Measurements from ENCODE around the gene ALDH1L1. TPM values are rescaled to one million over a fixed set of nuclear protein-coding genes. Genes with fewer than 3 reads are reported as not detected.

ALDH1L1 gene
- total RNA-seq, 4 donors from 2014 or later, result 19.2 to 39.9 (median 25.9) TPM

DNA sequence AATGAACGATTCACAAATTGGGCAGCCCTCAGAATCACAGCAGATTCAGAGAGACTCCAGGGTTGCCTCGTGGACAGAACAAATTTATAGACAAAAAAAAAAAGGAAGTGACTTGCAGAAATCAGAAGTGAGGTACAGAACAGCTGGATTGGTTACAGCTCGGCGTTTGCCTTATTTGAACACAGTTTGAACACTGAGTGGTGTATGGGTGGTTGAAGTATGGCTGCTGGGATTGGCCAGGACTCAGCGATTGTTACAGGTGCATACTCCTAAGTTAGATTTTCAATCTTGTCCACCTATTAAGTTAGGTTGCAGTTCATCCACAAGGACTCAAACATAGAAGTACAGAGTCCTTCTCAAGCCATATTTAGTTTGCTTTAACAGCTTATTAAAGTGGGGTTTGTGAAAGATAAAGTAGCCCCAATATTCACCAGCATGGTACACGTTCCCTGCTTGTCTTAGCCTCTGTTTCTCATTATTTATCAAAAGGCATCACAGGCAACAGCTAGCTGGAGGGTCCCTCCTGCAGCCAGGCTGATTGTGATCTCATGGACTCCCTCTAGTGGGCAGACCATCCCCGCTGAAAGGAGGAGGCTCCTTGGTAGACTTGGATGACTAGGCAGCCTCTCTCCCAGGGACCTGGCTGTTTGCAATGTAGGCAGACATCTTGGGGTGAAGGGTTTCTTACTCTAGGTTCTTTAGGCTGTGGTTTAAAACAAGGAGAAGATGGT lies 17.6 kb upstream of the ALDH1L1 start:
- Histone ChIP-seq H3K4me3 (no peak overlapping the region), H3K36me3 (no peaks in the 10 kb centered on the region), H3K27me3 (no peaks in the 10 kb centered on the region), H3K9me3 (no peaks in the 10 kb centered on the region), H3K4me1 (peaks cover 0 to 11% (median 3%) of the 10 kb centered on the region in 4 donors), H3K27ac (replicated peaks in 1 of 4) (no peak overlapping the region)
- intact Hi-C loops (cut with DNase I), result loop anchor here (2.0 kb wide), 1 partner anchor 65 kb away; no protein-coding TSS in a partner anchor
- 50% methylated on average over 7 of the region's 7 CpGs for WGBS
- no peak for TF ChIP-seq EP300 (IDR thresholded peaks at IDR 0.05)
- TF ChIP-seq POLR2AphosphoS5 (IDR thresholded peaks at IDR 0.05), result peak; percentile 33 to 55
- TF ChIP-seq, protein P1, sequence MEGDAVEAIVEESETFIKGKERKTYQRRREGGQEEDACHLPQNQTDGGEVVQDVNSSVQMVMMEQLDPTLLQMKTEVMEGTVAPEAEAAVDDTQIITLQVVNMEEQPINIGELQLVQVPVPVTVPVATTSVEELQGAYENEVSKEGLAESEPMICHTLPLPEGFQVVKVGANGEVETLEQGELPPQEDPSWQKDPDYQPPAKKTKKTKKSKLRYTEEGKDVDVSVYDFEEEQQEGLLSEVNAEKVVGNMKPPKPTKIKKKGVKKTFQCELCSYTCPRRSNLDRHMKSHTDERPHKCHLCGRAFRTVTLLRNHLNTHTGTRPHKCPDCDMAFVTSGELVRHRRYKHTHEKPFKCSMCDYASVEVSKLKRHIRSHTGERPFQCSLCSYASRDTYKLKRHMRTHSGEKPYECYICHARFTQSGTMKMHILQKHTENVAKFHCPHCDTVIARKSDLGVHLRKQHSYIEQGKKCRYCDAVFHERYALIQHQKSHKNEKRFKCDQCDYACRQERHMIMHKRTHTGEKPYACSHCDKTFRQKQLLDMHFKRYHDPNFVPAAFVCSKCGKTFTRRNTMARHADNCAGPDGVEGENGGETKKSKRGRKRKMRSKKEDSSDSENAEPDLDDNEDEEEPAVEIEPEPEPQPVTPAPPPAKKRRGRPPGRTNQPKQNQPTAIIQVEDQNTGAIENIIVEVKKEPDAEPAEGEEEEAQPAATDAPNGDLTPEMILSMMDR (IDR thresholded peaks at IDR 0.05), result peak; percentile 78 to 84 (median 81)
- no peak for TF ChIP-seq POLR2A (IDR thresholded peaks at IDR 0.05; ENCODE audit: low read depth)
- peak; percentile 95 for DNase-seq (ENCODE audit: extremely low spot score)

DNA sequence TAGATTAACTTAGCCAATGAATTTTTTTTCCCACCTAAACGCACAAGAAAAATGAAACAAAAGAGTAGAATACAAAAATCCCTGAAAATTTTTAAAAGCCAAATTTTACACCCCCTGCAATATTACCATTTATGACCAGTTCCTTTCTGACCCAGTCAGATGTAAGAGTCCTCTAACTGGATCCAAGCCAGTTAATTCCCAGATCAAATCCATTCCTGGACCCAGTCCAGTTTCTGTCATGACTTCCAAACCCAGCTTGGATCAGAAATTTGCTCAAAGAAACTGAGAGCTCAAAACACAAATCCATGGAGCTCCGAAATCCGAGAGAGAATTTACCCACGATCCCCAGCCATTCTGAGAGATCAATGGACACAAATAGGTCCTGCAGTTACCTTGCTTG lies 17.0 kb upstream of the ALDH1L1 start:
- H3K27ac ChIP-seq (replicated peaks in 1 of 4), result no peak overlapping the region
- no peaks in the 10 kb centered on the region for H3K36me3 ChIP-seq
- no peaks in the 10 kb centered on the region for H3K9me3 ChIP-seq
- intact Hi-C loops (cut with DNase I), result no loop called here
- no peaks in the 10 kb centered on the region for H3K27me3 ChIP-seq
- TF ChIP-seq POLR2AphosphoS5 (IDR thresholded peaks at IDR 0.05) (no peak), EP300 (IDR thresholded peaks at IDR 0.05) (no peak), POLR2A (IDR thresholded peaks at IDR 0.05; ENCODE audit: low read depth) (no peak)
- TF ChIP-seq, protein P1 (IDR thresholded peaks at IDR 0.05), result no peak
- peaks cover 0 to 11% (median 3%) of the 10 kb centered on the region in 4 donors for H3K4me1 ChIP-seq
- H3K4me3 ChIP-seq, result no peak overlapping the region
- 84% methylated on average over 4 of the region's 4 CpGs for WGBS
- peak; percentile 31 for DNase-seq (ENCODE audit: extremely low spot score)

DNA sequence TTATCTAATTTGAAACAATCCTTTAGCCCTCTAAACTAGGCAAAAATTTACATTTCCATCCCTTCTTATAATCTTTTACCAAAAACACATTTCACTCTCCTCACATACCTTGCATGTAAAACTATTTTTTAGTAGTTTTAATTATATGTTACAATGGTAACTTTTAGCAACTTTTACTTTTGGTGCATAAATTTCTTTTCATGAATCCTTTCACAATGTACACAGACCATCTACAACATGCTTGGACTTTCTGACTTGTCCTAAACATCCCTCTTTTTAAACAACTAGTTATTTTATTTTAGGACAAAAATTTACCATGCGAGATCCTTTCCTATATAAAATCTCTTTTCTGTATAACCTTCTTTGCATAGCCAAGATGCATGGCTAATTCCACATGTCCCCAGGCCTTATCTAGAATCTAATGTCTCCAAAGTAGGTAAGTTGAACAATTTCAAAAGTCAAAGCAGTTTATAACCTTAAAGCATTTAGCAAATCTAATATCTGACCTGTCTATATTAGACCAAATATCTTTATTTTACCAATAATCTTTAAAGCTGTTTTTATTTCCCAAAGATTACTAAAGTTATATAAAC lies 14.4 kb upstream of the ALDH1L1 start:
- H3K9me3 ChIP-seq, result no peaks in the 10 kb centered on the region
- H3K27me3 ChIP-seq, result no peaks in the 10 kb centered on the region
- no peaks in the 10 kb centered on the region for H3K36me3 ChIP-seq
- H3K4me3 ChIP-seq, result no peak overlapping the region
- 86% methylated on average over 1 of the region's 1 CpG for WGBS
- no peak for DNase-seq (ENCODE audit: extremely low spot score)
- TF ChIP-seq EP300 (IDR thresholded peaks at IDR 0.05) (no peak), POLR2A (IDR thresholded peaks at IDR 0.05; ENCODE audit: low read depth) (no peak), POLR2AphosphoS5 (IDR thresholded peaks at IDR 0.05) (no peak)
- TF ChIP-seq, protein P1 (IDR thresholded peaks at IDR 0.05), result no peak
- H3K4me1 ChIP-seq, result peaks cover 0 to 11% (median 3%) of the 10 kb centered on the region in 4 donors
- intact Hi-C loops (cut with DNase I), result no loop called here
- no peak overlapping the region for H3K27ac ChIP-seq (replicated peaks in 1 of 4)

DNA sequence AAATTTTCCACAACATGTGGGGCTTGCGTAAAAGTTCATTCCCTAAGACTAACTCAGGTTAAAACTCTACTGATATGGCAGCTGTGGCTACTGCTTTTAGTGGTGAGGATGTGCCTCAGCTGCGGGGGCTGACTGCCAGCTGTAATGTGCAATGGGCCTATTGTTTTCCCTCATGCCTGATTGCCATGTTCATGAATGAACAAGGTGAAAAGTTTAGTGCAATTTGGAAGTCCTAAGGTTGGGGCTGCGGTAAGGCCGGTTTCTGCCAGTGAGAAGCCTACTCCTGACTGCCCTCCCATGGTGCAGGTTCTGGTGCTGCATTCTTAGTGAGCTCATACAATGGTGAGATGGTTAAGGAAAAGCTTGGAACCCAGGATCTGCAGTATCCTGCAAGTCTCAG lies 10.9 kb upstream of the ALDH1L1 start:
- 93% methylated on average over 4 of the region's 4 CpGs for WGBS
- H3K4me3 ChIP-seq, result no peak overlapping the region
- no peaks in the 10 kb centered on the region for H3K9me3 ChIP-seq
- H3K27me3 ChIP-seq, result no peaks in the 10 kb centered on the region
- DNase-seq (ENCODE audit: extremely low spot score), result peak; percentile 53
- no peaks in the 10 kb centered on the region for H3K36me3 ChIP-seq
- TF ChIP-seq, protein P1 (IDR thresholded peaks at IDR 0.05), result no peak
- TF ChIP-seq EP300 (IDR thresholded peaks at IDR 0.05), result no peak
- TF ChIP-seq POLR2A (IDR thresholded peaks at IDR 0.05; ENCODE audit: low read depth), result no peak
- no peak for TF ChIP-seq POLR2AphosphoS5 (IDR thresholded peaks at IDR 0.05)
- H3K4me1 ChIP-seq, result no peaks in the 10 kb centered on the region
- H3K27ac ChIP-seq (replicated peaks in 1 of 4), result no peak overlapping the region
- intact Hi-C loops (cut with DNase I), result no loop called here
